KG1 (cell line): ENCODE data around the gene DPP6.
A peak's percentile ranks its signal among the peaks of the same experiment; 100 is the strongest.

Experiments
- DNase-seq: peaks from one replicate; lab custom pipeline; 2025; lab: John Stamatoyannopoulos, UW

Gene DPP6

GRCh38 chr7:154451480-154452457, 399.6 kb downstream of the DPP6 start:
- no peak for DNase-seq

- no peak for DNase-seq
Observed at GRCh38 chr7:154463794-154464193, 411.6 kb downstream of the DPP6 start.

- DNase-seq: no peak
Observed at GRCh38 chr7:154469652-154470051, 417.5 kb downstream of the DPP6 start.

DNA sequence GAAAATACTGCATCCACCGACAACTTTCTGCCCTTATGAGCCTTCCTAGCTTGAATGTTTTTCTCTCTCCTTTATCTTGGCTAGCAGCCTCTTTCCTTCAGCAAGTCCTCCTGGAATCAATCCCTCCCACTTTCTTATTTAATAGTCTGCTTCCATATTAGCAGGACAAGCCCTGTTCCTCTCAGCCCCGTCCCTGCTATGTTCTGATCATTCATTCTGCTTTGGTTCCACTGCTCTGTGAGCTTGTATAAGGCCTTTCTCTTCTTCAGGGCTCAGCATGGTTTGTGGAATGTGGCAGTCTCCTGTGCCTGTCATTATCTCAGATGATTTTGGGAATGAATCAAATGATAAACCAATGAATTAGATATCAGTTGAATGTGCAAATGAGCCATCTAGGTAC, 420.1 kb downstream of the DPP6 start:
- no peak for DNase-seq

- DNase-seq: no peak
Observed at GRCh38 chr7:154473360-154473759, 421.2 kb downstream of the DPP6 start.

- DNase-seq: no peak
Observed at GRCh38 chr7:154474903-154475520, 422.8 kb downstream of the DPP6 start.

DNA sequence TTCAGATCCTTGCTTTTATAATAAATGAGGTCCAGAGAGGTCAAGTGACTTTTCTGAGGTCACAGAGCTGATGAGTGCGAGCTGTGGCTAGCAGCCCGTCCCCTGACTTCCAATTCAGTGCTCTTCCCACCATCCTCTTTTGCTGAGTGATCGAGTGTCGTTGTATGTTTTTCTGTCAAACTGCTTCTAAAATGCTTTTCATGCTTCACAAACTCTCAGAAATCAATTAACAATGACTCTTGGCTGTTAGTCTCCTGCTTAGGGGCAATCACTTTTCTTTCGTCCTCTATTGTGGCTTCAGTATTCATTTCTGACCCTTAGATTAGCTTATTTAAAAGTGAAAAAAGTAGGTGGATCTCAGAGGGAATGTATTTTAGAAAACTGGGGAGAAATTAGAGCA, 423.7 kb downstream of the DPP6 start:
- no peak for DNase-seq

- no peak for DNase-seq
Observed at GRCh38 chr7:154480817-154481216, 428.6 kb downstream of the DPP6 start.

DNA sequence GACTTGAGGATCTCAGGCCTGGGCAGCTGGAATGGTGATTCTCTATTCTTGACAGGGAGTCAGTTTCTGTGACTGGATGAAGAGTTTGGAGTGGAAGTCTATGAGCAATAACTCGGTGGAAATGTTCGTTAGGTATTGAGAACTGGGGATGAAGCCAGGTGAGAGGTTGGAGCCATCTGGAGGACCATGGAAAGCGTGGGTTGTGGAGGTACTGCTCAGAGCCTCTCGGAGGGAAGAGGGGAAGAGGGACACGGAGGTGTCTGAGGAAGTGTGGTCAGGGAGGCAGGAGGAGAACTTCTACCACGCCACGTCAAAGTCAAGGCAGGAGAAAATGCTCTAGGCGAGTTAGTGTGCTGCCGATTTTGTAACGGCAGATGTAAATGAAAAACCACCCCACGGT, 430.7 kb downstream of the DPP6 start:
- DNase-seq: no peak

DNA sequence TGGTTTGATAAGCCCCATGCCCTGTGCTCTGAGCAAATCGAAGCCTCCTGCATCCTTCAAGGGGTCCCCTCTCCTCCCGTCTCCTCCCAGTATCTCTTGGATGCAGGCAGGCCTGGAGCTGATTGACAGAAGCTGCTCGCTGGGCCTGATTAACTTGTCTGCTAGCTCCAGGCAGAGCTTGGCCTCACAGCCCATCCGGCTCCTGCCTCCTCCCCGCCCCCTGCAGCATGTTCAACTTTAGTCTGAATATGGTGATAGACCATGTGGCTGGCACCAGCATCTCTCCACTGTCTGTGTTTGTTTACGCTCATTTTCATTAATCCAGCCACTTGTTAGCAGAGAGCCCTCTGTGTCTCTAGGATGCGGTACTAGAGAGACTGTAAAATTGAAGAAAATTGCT, 432.2 kb downstream of the DPP6 start:
- DNase-seq: no peak

DNA sequence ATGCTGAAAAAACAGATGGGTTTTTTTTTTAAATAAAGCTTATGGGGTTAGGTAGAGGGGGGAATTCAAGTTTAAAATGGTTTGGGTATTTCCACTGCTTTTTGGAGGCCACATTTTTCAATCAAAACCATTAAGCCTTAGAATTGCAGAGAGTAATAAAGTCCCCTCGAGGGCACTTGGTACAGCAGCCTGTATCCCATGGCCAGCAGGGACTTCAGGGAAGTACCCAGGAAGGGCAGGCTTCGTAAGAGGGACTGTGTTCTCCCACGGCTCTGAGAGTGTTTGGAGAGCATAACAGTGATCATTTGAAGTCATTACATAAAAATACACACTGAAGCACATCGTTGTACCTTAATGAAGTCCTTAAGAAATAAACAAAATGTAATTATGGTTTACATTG, 432.7 kb downstream of the DPP6 start:
- no peak for DNase-seq

GRCh38 chr7:154489897-154490296, 437.7 kb downstream of the DPP6 start:
- DNase-seq: no peak

DNA sequence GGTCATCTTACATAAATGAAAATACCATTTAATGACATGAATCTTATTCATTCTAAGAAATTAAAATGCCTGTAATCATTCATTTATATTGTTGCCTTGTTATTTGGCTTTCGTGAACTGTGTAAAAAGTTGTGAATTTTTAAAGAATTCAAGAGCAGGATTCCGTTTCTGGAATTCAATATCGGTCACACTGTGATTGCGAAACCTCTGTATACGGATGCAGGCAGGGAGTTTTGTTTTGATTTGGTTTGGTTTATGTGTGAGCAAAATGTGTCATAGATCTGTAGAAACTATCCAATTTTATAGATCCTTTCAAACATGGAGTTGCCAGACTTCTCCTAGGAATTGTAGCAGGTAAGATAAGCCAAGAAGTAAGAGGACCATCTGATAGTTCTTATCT, 441.4 kb downstream of the DPP6 start:
- DNase-seq: no peak

GRCh38 chr7:154497751-154498150, 445.6 kb downstream of the DPP6 start:
- DNase-seq: no peak

DNA sequence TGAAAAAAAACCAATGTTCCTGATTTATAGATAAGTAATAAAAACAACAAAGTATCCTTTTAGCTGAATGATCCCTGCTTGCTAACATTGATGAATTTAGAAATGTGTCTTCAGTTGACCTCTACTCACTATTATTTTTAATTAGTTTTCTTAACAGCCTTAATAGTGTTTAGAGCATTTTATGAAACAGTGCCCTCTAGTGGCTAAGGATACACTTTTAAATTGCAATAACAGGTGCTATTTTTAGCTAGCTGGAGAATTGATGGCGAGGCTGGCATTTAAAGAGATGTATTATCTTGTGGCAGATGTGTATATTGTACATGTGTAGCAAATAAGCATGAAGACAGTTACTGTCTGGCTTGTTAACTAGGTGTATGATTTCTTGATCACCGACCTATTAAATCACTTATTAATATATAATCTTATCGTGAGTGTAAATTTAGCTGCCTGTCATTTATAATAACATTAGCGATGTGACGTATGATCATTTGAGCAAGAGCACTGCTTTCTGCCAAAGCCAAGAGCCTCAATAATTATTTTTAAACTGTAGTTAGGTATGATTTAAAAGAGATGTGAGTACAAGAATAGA, 451.9 kb downstream of the DPP6 start:
- DNase-seq: peak; percentile 5

DNA sequence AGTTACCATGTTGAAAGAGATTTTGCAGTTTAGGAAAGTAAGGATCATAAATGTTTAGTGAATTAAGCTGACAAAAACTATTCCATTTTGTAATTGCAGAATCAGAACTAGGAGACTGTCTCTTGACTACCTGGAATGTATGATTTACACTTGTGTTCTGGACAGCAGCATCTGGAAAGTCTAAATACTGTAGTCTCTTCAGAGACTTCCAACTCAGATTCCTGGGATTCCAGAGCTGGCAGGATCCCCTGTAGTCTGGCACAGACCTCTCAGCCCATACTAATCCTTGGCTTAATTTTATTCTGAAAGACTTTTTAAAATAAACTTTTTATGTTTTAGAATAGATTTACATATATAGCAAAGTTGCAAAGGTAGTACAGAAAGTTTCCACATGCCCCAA, 452.7 kb downstream of the DPP6 start:
- no peak for DNase-seq

- no peak for DNase-seq
Observed at GRCh38 chr7:154505362-154505761, 453.2 kb downstream of the DPP6 start.

GRCh38 chr7:154509192-154509591, 457.0 kb downstream of the DPP6 start:
- DNase-seq: no peak

GRCh38 chr7:154512121-154512833, 460.1 kb downstream of the DPP6 start:
- DNase-seq: no peak

GRCh38 chr7:154517768-154518167, 465.6 kb downstream of the DPP6 start:
- DNase-seq: no peak

DNA sequence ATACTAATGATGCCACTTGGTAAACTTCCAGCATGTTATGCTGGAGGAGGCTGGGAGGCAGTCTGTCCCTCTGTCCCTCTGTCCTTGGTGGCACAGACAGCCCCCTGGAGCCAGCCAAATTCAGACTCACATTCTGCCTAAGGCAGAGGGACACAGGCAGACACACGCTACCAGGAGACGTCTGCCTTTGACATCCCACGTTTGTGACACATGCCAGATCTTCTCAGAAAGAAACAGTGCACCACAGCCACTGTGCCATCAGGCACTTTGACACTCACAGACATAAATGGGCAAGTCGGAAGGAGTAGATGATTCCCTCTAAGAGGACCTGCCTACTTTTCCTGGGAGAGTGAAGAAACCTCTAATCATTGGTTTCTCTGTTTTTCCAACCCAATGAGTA, 467.0 kb downstream of the DPP6 start:
- no peak for DNase-seq

DNA sequence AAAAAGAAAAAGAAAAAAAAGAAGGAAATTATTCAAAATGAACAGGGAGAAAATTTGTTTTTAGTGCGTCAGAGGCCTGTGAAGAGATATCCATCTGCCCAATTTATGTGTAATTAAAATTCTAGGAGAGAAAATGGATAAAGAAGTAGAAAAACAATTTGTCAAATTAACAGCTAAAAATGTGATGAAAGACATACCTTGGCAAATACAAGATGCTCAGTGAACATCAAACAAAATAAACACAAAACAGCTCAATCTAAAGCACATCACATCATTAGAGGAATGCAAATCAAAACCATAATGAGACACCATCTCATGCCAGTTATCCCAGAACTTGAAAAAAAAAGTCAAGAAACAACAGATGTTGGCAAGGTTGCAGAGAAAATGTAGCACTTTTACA, 477.9 kb downstream of the DPP6 start:
- DNase-seq: no peak
